NCI-H446 treated with DMSO at 0.1 percent for 48 hours (cell line): ENCODE measurements around the gene TNPO2.
"Not testable (repeated sequence)": the region's sequence is repeated elsewhere in the genome, so short reads cannot be mapped to it uniquely, and the experiment has no call there.

Experiments used
- DNase-seq: peaks from one replicate; lab custom pipeline; 2025; lab: John Stamatoyannopoulos, UW

TNPO2 gene

GRCh38 chr19:12736995-12737834 lies 13.5 kb upstream of the TNPO2 start, which contains the start of gene GET3:
GET3 (plus strand) TSS chr19:12737497; CDS start chr19:12737506, 9 bp downstream.
- DNase-seq = peak; percentile 100

- DNase-seq = no peak
Observed at GRCh38 chr19:12733369-12734214, 9.9 kb upstream of the TNPO2 start.

GRCh38 chr19:12731337-12731736 lies 7.6 kb upstream of the TNPO2 start:
- DNase-seq = no peak

GRCh38 chr19:12730064-12730463 lies 6.3 kb upstream of the TNPO2 start:
- no peak for DNase-seq

GRCh38 chr19:12727745-12728433 lies 4.2 kb upstream of the TNPO2 start:
- no peak for DNase-seq

GRCh38 chr19:12726988-12727316 lies 3.2 kb upstream of the TNPO2 start:
- DNase-seq = no peak

- DNase-seq = not testable (repeated sequence)
Observed at GRCh38 chr19:12725612-12726011, 1.9 kb upstream of the TNPO2 start.

- no peak for DNase-seq
Observed at GRCh38 chr19:12723381-12723640, 421 bp downstream of the TNPO2 start.

- DNase-seq = peak; percentile 97
Observed at GRCh38 chr19:12722566-12723380, 959 bp downstream of the TNPO2 start.

- peak; percentile 13 for DNase-seq
Observed at GRCh38 chr19:12721656-12722565, 1.8 kb downstream of the TNPO2 start.

- no peak for DNase-seq
Observed at GRCh38 chr19:12720851-12721655, 2.7 kb downstream of the TNPO2 start.

- no peak for DNase-seq
Observed at GRCh38 chr19:12720296-12720695, 3.4 kb downstream of the TNPO2 start.

- DNase-seq = no peak
Observed at GRCh38 chr19:12715929-12716328, 7.8 kb downstream of the TNPO2 start.

- DNase-seq = no peak
Observed at GRCh38 chr19:12715102-12715501, 8.6 kb downstream of the TNPO2 start.

- not testable (repeated sequence) for DNase-seq
Observed at GRCh38 chr19:12713304-12713703, 10.4 kb downstream of the TNPO2 start.

- DNase-seq = not testable (repeated sequence)
Observed at GRCh38 chr19:12712077-12712476, 11.7 kb downstream of the TNPO2 start.

GRCh38 chr19:12711187-12711586 lies 12.5 kb downstream of the TNPO2 start:
- no peak for DNase-seq

- no peak for DNase-seq
Observed at GRCh38 chr19:12708641-12709040, 15.1 kb downstream of the TNPO2 start.

- no peak for DNase-seq
Observed at GRCh38 chr19:12706332-12706718, 17.4 kb downstream of the TNPO2 start.
